ENCODE results near the gene GPC6.
A peak's percentile ranks its signal among the peaks of the same experiment; 100 is the strongest.

GPC6 gene

GRCh38 chr13:93818345-93818744, 591.7 kb downstream of the GPC6 start:
- no peak for DNase-seq (ENCODE audit: low read depth)
- no peak for TF ChIP-seq CTCF (conservative IDR thresholded peaks at IDR 0.05; ENCODE audit: low read depth, low read length)
- H3K4me3 ChIP-seq (ENCODE audit: low read depth, low read length) = no peak overlapping the region

GRCh38 chr13:93819331-93819890, 592.8 kb downstream of the GPC6 start:
- TF ChIP-seq CTCF (conservative IDR thresholded peaks at IDR 0.05; ENCODE audit: low read depth, low read length) = no peak
- no peak for DNase-seq (ENCODE audit: low read depth)
- no peak overlapping the region for H3K4me3 ChIP-seq (ENCODE audit: low read depth, low read length)

- peak; percentile 5 for DNase-seq (ENCODE audit: low read depth)
Observed at GRCh38 chr13:93824286-93824685, 597.7 kb downstream of the GPC6 start.

GRCh38 chr13:93834051-93834450, 607.4 kb downstream of the GPC6 start:
- no peak overlapping the region for H3K4me3 ChIP-seq (ENCODE audit: low read depth, low read length)
- no peak for DNase-seq (ENCODE audit: low read depth)
- TF ChIP-seq CTCF (conservative IDR thresholded peaks at IDR 0.05; ENCODE audit: low read depth, low read length) = no peak

More at GRCh38 chr13:93824286-93824685, 597.7 kb downstream of the GPC6 start:
- H3K4me3 ChIP-seq (ENCODE audit: low read depth, low read length) = no peak overlapping the region
- no peak for TF ChIP-seq CTCF (conservative IDR thresholded peaks at IDR 0.05; ENCODE audit: low read depth, low read length)

DNA sequence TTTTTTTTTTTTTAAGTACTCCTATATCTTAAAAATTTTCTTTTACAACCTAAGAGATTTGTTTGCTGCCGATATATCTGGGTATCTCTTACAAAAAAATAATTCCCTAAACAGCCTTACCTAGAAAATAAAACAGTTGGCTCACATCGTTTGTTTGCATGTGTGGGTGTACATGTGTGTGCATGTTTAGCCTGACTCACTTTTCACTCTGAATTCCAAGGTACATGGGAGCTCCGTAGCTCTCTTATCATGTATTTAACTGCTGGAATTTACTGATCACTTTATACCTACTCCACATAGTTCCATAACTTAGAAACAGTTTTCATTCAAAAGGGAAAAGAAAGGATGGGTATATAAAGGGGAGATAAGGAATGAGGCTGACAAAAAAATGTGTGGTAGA, 616.5 kb downstream of the GPC6 start:
- no peak for TF ChIP-seq CTCF (conservative IDR thresholded peaks at IDR 0.05; ENCODE audit: low read depth, low read length)
- no peak overlapping the region for H3K4me3 ChIP-seq (ENCODE audit: low read depth, low read length)
- no peak for DNase-seq (ENCODE audit: low read depth)

- H3K4me3 ChIP-seq (ENCODE audit: low read depth, low read length) = no peak overlapping the region
- DNase-seq (ENCODE audit: low read depth) = peak; percentile 83
Observed at GRCh38 chr13:93847162-93847561, 620.6 kb downstream of the GPC6 start.

More at GRCh38 chr13:93847162-93847561, 620.6 kb downstream of the GPC6 start:
- TF ChIP-seq CTCF (conservative IDR thresholded peaks at IDR 0.05; ENCODE audit: low read depth, low read length) = no peak

All from choroid plexus epithelial cell (primary cell).